Neuronal stem cell (in vitro differentiated cells): Measurements from ENCODE around the gene CELF4.
A peak's percentile ranks its signal among the peaks of the same experiment; 100 is the strongest.

ENCODE experiments used
- DNase-seq: peaks from one replicate; pipeline ENCODE4 v3.0.0-alpha.2; 2013; ENCODE audit warnings: low spot score
- H2AFZ ChIP-seq: one replicate; pipeline ENCODE4 v1.6.1; 2013; ENCODE audit warnings: mild to moderate bottlenecking, low read length, inconsistent platforms
- H2AK5ac ChIP-seq: 2 replicates; pipeline ENCODE4 v1.6.1; 2013; ENCODE audit warnings: low read depth, mild to moderate bottlenecking, inconsistent platforms, low read length, moderate library complexity, mixed read lengths
- H2BK120ac ChIP-seq: 2 replicates; pipeline ENCODE4 v1.6.1; 2013; ENCODE audit warnings: low read depth, mild to moderate bottlenecking, inconsistent platforms, low read length, moderate library complexity, mixed read lengths
- H2BK12ac ChIP-seq: one replicate; pipeline ENCODE4 v1.6.1; 2013; ENCODE audit warnings: low read length, inconsistent platforms
- H2BK15ac ChIP-seq: 2 replicates; pipeline ENCODE4 v1.6.1; 2013; ENCODE audit warnings: mild to moderate bottlenecking, low read length, inconsistent platforms, mixed read lengths
- H2BK5ac ChIP-seq: one replicate; pipeline ENCODE4 v1.6.1; 2013; ENCODE audit warnings: inconsistent platforms, mild to moderate bottlenecking, low read length, moderate library complexity
- H3K14ac ChIP-seq: one replicate; pipeline ENCODE4 v1.6.1; 2013; ENCODE audit warnings: low read length, inconsistent platforms
- H3K18ac ChIP-seq: 2 replicates; pipeline ENCODE4 v1.6.1; 2013; ENCODE audit warnings: low read length, inconsistent platforms
- H3K23ac ChIP-seq: 2 replicates; pipeline ENCODE4 v1.6.1; 2013; ENCODE audit warnings: low read depth, mild to moderate bottlenecking, mixed read lengths, low read length, inconsistent platforms; ENCODE audit not compliant: poor library complexity
- H3K27ac ChIP-seq: replicated peaks from 3 replicates; pipeline ENCODE4 v1.5.1; 2013; ENCODE audit warnings: low read length, inconsistent platforms
- H3K27me3 ChIP-seq, 3 experiments: 2 replicates each; pipeline ENCODE4 v1.6.1; 2013; ENCODE audit warnings: low read length in 3 of 3, mild to moderate bottlenecking in 2 of 3, inconsistent platforms in 1 of 3, low read depth in 1 of 3, mixed read lengths in 1 of 3, moderate library complexity in 1 of 3; ENCODE audit not compliant: control insufficient read depth in 3 of 3, insufficient read depth in 3 of 3
- H3K36me3 ChIP-seq, 2 donors: replicated peaks in 1 of 2; 2 replicates each; pipeline ENCODE4 v1.6.1; 2013; ENCODE audit warnings: low read length in 2 of 2; ENCODE audit not compliant: control insufficient read depth in 2 of 2, insufficient read depth in 2 of 2
- H3K4ac ChIP-seq: 2 replicates; pipeline ENCODE4 v1.6.1; 2013; ENCODE audit warnings: inconsistent platforms, mild to moderate bottlenecking, low read length, moderate library complexity
- H3K4me1 ChIP-seq, 2 donors: 1 replicate in 1 of 2; 2 replicates in 1 of 2; pipeline ENCODE4 v1.6.1; 2013; ENCODE audit warnings: low read length in 2 of 2, low read depth in 1 of 2; ENCODE audit not compliant: control insufficient read depth in 2 of 2, insufficient read depth in 1 of 2
- H3K4me2 ChIP-seq: one replicate; pipeline ENCODE4 v1.6.1; 2013; ENCODE audit warnings: mild to moderate bottlenecking, low read length, inconsistent platforms; ENCODE audit not compliant: insufficient read depth, poor library complexity, severe bottlenecking
- H3K4me3 ChIP-seq, 2 donors: 2 replicates each; pipeline ENCODE4 v1.5.1; 2013; ENCODE audit warnings: low read length in 2 of 2, mild to moderate bottlenecking in 2 of 2, inconsistent platforms in 1 of 2, moderate library complexity in 1 of 2
- H3K79me1 ChIP-seq: one replicate; pipeline ENCODE4 v1.6.1; 2013; ENCODE audit warnings: low read depth, mild to moderate bottlenecking, inconsistent platforms, low read length, moderate library complexity
- H3K9ac ChIP-seq: one replicate; pipeline ENCODE4 v1.6.1; 2013; ENCODE audit warnings: mild to moderate bottlenecking, low read depth, low read length, inconsistent platforms; ENCODE audit not compliant: poor library complexity
- H3K9me3 ChIP-seq, 2 donors: replicated peaks in 1 of 2; 2 replicates each; pipeline versions ENCODE3 to v1.6.1; 2013; ENCODE audit warnings: low read length in 2 of 2, mild to moderate bottlenecking in 2 of 2, inconsistent platforms in 1 of 2, low read depth in 1 of 2, mixed read lengths in 1 of 2, moderate library complexity in 1 of 2; ENCODE audit not compliant: control insufficient read depth in 2 of 2, insufficient read depth in 1 of 2
- H4K8ac ChIP-seq: one replicate; pipeline ENCODE4 v1.6.1; 2013; ENCODE audit warnings: low read depth, mild to moderate bottlenecking, inconsistent platforms, low read length, moderate library complexity
- H4K91ac ChIP-seq: one replicate; pipeline ENCODE4 v1.6.1; 2013; ENCODE audit warnings: low read length, low read depth, mild to moderate bottlenecking, inconsistent platforms; ENCODE audit not compliant: poor library complexity
- WGBS, 2 donors: extraction: QIAGEN DNeasy Blood & Tissue Kit; methylation state at CpG; one replicate each; pipeline ENCODE4 v1.1.7; 2013; ENCODE audit warnings: missing lambda C conversion rate in 2 of 2, mixed read lengths in 1 of 2; ENCODE audit not compliant: insufficient read length in 2 of 2, insufficient replicate concordance in 1 of 2; ENCODE audit errors: extremely low coverage in 2 of 2; 5-methylcytosine and 5-hydroxymethylcytosine counted together

Gene CELF4

GRCh38 chr18:37551846-37552245 is 13.8 kb downstream of the CELF4 start:
- H3K36me3 ChIP-seq, result no peaks in the 10 kb centered on the region
- H3K9me3 ChIP-seq, result no peaks in the 10 kb centered on the region
- no peak overlapping the region for H3K9ac ChIP-seq
- no peak overlapping the region for H2BK120ac ChIP-seq
- H3K4me3 ChIP-seq, result no peak overlapping the region
- no peak overlapping the region for H4K91ac ChIP-seq
- H3K27ac ChIP-seq, result no peak overlapping the region
- no CpG with 5 or more reads among the region's 8 CpGs for WGBS, 2 donors
- H3K18ac ChIP-seq, result no peak overlapping the region
- no peak overlapping the region for H2BK15ac ChIP-seq
- no peak overlapping the region for H3K14ac ChIP-seq
- no peak overlapping the region for H2AK5ac ChIP-seq
- no peak overlapping the region for H3K4me2 ChIP-seq
- peaks cover 0 to 4% (median 0%) of the 10 kb centered on the region in 3 experiments for H3K27me3 ChIP-seq
- H3K79me1 ChIP-seq, result no peaks in the 10 kb centered on the region
- no peak for DNase-seq
- H4K8ac ChIP-seq, result no peak overlapping the region
- H3K4me1 ChIP-seq, result peaks cover 0 to 10% of the 10 kb centered on the region in 2 donors
- no peak overlapping the region for H3K4ac ChIP-seq
- no peak overlapping the region for H2BK5ac ChIP-seq
- no peak overlapping the region for H2AFZ ChIP-seq
- H2BK12ac ChIP-seq, result no peak overlapping the region
- H3K23ac ChIP-seq, result no peak overlapping the region

GRCh38 chr18:37551249-37551648 is 14.3 kb downstream of the CELF4 start:
- Histone ChIP-seq H3K18ac (no peak overlapping the region), H3K4me3 (no peak overlapping the region), H3K9me3 (no peaks in the 10 kb centered on the region), H2AK5ac (no peak overlapping the region), H3K14ac (no peak overlapping the region), H3K9ac (no peak overlapping the region), H3K27me3 (peaks cover 0 to 4% (median 0%) of the 10 kb centered on the region in 3 experiments), H2BK15ac (no peak overlapping the region), H2BK120ac (no peak overlapping the region), H4K91ac (no peak overlapping the region), H3K4ac (no peak overlapping the region), H3K23ac (no peak overlapping the region), H3K36me3 (no peaks in the 10 kb centered on the region), H3K27ac (no peak overlapping the region), H2BK5ac (no peak overlapping the region), H4K8ac (no peak overlapping the region), H2BK12ac (no peak overlapping the region), H3K4me2 (no peak overlapping the region), H3K4me1 (peaks cover 0 to 10% of the 10 kb centered on the region in 2 donors), H3K79me1 (no peaks in the 10 kb centered on the region), H2AFZ (no peak overlapping the region)
- WGBS, 2 donors, result no CpG with 5 or more reads among the region's 3 CpGs
- DNase-seq, result no peak

- Histone ChIP-seq H2BK12ac (no peak overlapping the region), H2BK120ac (no peak overlapping the region), H3K4ac (no peak overlapping the region), H3K14ac (no peak overlapping the region), H4K8ac (no peak overlapping the region), H2AFZ (no peak overlapping the region), H3K4me2 (no peak overlapping the region), H3K27me3 (peaks cover 0 to 8% (median 0%) of the 10 kb centered on the region in 3 experiments), H2BK15ac (no peak overlapping the region), H3K4me1 (peaks cover 0 to 10% of the 10 kb centered on the region in 2 donors), H3K79me1 (no peaks in the 10 kb centered on the region), H2BK5ac (no peak overlapping the region), H3K9me3 (no peaks in the 10 kb centered on the region), H3K27ac (no peak overlapping the region), H3K36me3 (no peaks in the 10 kb centered on the region), H3K18ac (no peak overlapping the region), H3K9ac (no peak overlapping the region), H2AK5ac (no peak overlapping the region), H3K4me3 (no peak overlapping the region), H4K91ac (no peak overlapping the region), H3K23ac (no peak overlapping the region)
- DNase-seq, result no peak
- WGBS, 2 donors, result no CpG with 5 or more reads among the region's 10 CpGs
These were observed 15.3 kb downstream of the CELF4 start for GRCh38 chr18:37550118-37550875.

GRCh38 chr18:37548679-37549289 is 16.8 kb downstream of the CELF4 start:
- peaks cover 0 to 4% (median 0%) of the 10 kb centered on the region in 3 experiments for H3K27me3 ChIP-seq
- H3K9ac ChIP-seq, result no peak overlapping the region
- H2BK15ac ChIP-seq, result no peak overlapping the region
- no peak overlapping the region for H2BK120ac ChIP-seq
- no peak overlapping the region for H3K18ac ChIP-seq
- H3K4me1 ChIP-seq, result peaks cover 0 to 12% of the 10 kb centered on the region in 2 donors
- H3K36me3 ChIP-seq, result no peaks in the 10 kb centered on the region
- H2AK5ac ChIP-seq, result no peak overlapping the region
- H3K14ac ChIP-seq, result no peak overlapping the region
- no CpG with 5 or more reads among the region's 12 CpGs for WGBS, 2 donors
- H2BK12ac ChIP-seq, result no peak overlapping the region
- no peak overlapping the region for H3K4me3 ChIP-seq
- H3K9me3 ChIP-seq, result no peaks in the 10 kb centered on the region
- H3K79me1 ChIP-seq, result no peaks in the 10 kb centered on the region
- H3K23ac ChIP-seq, result peak overlapping the region; percentile 6
- no peak for DNase-seq
- no peak overlapping the region for H3K4me2 ChIP-seq
- no peak overlapping the region for H4K91ac ChIP-seq
- H2BK5ac ChIP-seq, result no peak overlapping the region
- H2AFZ ChIP-seq, result no peak overlapping the region
- H4K8ac ChIP-seq, result no peak overlapping the region
- H3K27ac ChIP-seq, result no peak overlapping the region
- H3K4ac ChIP-seq, result no peak overlapping the region
